GM20000 (cell line): ENCODE data around the gene LRRC47.

ENCODE experiments used
- DNase-seq: peaks from one replicate; pipeline ENCODE4 v3.0.0; 2012; ENCODE audit warnings: low spot score
- CTCF ChIP-seq: IDR thresholded peaks from 2 replicates; pipeline ENCODE4 v1.5.1; 2012; ENCODE audit warnings: mild to moderate bottlenecking, control low read depth; ENCODE audit errors: extremely low read depth, missing control alignments

The LRRC47 gene

DNA sequence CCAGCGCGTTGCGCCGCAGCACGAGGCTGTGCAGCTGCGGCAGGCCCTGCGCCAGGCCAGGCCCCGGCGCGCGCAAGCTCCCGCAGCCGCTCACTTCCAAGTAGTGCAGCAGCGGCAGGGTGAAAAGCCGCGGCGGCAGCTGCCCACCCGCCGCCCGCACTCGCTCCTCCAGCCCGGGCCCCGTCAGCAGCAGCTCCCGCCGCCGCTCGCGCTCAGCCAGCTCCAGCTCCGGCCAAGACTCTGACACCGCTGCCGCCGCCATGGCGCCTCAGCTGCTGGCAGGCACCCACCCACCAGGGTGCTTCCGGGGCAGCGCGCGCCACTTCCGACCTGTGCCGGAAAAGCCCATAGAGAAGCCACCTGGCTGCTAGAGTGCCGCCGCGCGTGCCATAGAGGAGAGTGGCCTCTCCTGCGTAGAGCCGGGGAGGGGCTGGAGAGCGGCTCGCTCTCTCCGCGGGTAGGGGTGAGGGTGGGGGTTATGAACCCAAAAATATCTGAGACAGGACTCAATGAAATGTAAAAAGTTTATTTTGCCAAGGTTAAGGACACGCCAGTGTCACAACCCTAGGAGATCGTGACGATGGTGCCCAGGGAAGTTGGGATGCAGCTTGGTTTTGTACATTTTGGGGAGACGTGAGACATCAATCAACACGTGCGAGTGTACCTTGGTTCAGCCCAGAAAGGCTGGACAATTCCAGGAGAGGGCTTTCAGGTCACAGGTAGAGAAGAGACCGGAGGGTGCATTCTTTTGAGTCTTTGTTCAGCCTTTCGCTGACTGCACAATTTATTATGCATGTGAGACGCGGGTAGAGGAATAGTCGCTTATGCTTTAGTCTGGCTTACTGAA lies at the start of gene LRRC47:
Gene LRRC47 (minus strand): TSS at position 284 of the 847 bp plus-strand sequence. CDS start 22 bp downstream, at position 262.
- peak; percentile 99 for DNase-seq
- no peak for TF ChIP-seq CTCF

DNA sequence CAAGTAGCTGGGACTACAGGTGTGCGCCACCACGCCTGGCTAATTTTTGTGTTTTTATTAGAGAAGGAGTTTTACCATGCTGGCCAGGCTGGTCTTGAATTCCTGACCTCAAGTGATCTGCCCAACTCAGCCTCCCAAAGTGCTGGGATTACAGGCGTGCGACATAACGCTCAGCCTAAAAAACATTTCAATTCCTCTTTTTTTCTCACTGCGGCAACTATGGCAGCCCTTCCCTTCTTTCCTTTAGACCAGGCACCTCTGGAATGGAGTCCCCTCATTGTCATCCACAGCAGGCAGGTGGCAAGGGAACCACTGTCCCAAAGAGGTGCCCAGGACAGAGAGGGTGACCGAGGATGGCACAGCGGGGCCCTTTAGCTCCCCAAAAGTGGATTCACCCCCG lies 46.6 kb upstream of the LRRC47 start:
- DNase-seq, result no peak
- no peak for TF ChIP-seq CTCF

- TF ChIP-seq CTCF, result no peak
- no peak for DNase-seq
Measured at GRCh38 chr1:3841491-3841890, 45.2 kb upstream of the LRRC47 start.

DNA sequence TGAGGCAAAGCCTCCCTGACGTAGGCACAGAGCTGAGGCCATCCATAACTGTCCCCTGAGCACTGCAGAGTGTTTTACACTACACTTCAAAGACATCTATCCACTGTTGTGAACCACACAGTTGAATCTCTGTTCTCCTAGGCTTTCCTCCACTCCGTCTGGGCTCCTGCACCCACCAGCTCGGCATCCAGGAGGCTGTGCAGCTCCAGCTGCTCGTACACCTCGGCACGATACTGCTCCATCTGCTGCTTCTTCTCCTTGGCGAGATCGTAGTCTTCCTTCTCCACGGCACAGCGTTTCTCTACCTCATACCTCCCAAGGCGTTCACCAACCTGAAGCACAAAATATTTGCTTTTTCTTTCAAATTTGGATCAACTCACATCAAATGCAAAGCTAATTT lies 42.5 kb upstream of the LRRC47 start:
- no peak for DNase-seq

GRCh38 chr1:3837685-3838084 lies 41.4 kb upstream of the LRRC47 start:
- no peak for TF ChIP-seq CTCF
- no peak for DNase-seq

More for the DNA sequence above, 42.5 kb upstream of the LRRC47 start:
- TF ChIP-seq CTCF, result no peak

DNA sequence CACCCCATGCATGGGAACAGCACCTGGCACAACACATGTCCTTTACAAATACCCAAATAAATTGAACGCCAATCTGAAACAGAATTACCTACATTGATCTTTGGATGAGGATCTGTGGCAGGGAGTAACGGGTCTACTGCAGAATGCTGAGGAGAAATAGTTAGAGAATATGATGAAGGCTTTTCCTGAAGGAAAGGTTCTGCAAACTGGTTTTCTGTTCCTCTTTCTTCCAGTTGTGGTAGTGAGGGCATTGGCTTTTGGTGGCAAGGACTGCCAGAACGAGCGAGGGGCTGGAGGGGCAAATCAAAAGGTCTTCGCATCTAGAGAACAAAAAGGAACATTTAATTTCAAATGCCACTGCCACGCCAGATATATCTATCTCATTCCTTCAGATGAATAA lies 40.9 kb upstream of the LRRC47 start:
- no peak for DNase-seq
- TF ChIP-seq CTCF, result no peak

DNA sequence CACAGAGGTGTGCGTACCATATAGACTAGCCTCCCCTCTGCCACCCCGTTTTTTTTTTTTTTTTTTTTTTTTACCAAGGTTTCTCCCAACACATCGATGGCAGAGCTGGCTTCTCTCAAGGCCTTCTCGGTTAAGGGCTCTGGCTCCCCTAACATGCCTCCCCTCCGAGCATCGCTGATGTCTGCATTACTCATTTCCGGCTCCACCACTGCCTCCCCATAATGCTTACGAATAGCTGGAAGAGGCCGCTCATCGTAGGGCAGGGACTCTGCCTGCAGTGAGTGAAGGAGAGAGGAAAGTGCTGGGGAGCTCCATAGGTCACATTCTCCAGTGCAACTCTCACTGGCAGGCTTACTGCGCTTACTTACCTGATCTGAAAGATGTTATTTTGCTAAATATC lies 40.1 kb upstream of the LRRC47 start:
- DNase-seq, result no peak

More for the DNA sequence above, 40.1 kb upstream of the LRRC47 start:
- no peak for TF ChIP-seq CTCF
